ENCODE data around the gene SLC38A5. TPM values are rescaled to one million over a fixed set of nuclear protein-coding genes. Genes with fewer than 3 reads are reported as not detected.

Gene SLC38A5
- total RNA-seq, 1 donor from 2014 or later = 36.0 TPM

GRCh38 chrX:48474127-48474526, 4.1 kb upstream of the SLC38A5 start:
- H2AFZ ChIP-seq (ENCODE audit: low read depth, low read length) = peak overlapping the region; percentile 41
- Mint-ChIP-seq H3K9me3 (ENCODE audit: unreplicated experiment) (peaks cover 2% of the 10 kb centered on the region), H3K36me3 (ENCODE audit: low read depth, unreplicated experiment) (no peaks in the 10 kb centered on the region), H3K4me3 (ENCODE audit: unreplicated experiment) (no peak overlapping the region), H3K27me3 (ENCODE audit: low read depth, unreplicated experiment) (no peaks in the 10 kb centered on the region), H3K27ac (ENCODE audit: unreplicated experiment) (peak overlapping the region; percentile 12), H3K4me1 (ENCODE audit: low read depth, unreplicated experiment) (peaks cover 17% of the 10 kb centered on the region)
- no peak overlapping the region for H3K4me2 ChIP-seq (ENCODE audit: low read length)
- H3K27me3 ChIP-seq (ENCODE audit: insufficient read depth, low read length) = no peaks in the 10 kb centered on the region
- peak overlapping the region; percentile 23 for H3K9ac ChIP-seq (ENCODE audit: low read length)
- H3K4me3 ChIP-seq (ENCODE audit: insufficient read depth, low read depth, low read length) = no peak overlapping the region
- H3K9me3 ChIP-seq (ENCODE audit: insufficient read depth, low read depth, low read length) = no peaks in the 10 kb centered on the region
- peaks cover under 1% of the 10 kb centered on the region for H3K36me3 ChIP-seq (ENCODE audit: insufficient read depth, low read length)
- FAIRE-seq (peak; percentile 13), DNase-seq (ENCODE audit: low read depth) (no peak)
- no peak for TF ChIP-seq EZH2 (IDR thresholded peaks at IDR 0.05; ENCODE audit: insufficient read depth, low read length)
- peak; percentile 9 for TF ChIP-seq CTCF (IDR thresholded peaks at IDR 0.05; ENCODE audit: insufficient read depth, low read depth, low read length)
- peaks cover 45% of the 10 kb centered on the region for H3K79me2 ChIP-seq (ENCODE audit: insufficient read depth, low read length)
- H3K27ac ChIP-seq (ENCODE audit: low read depth, low read length) = peak overlapping the region; percentile 33
- peaks cover 21% of the 10 kb centered on the region for H4K20me1 ChIP-seq (ENCODE audit: insufficient read depth, low read length)
- H3K4me1 ChIP-seq (ENCODE audit: insufficient read depth, low read length) = peaks cover 10% of the 10 kb centered on the region

- Histone ChIP-seq H3K4me1 (ENCODE audit: insufficient read depth, low read length) (peaks cover 10% of the 10 kb centered on the region), H2AFZ (ENCODE audit: low read depth, low read length) (peak overlapping the region; percentile 41), H3K79me2 (ENCODE audit: insufficient read depth, low read length) (peaks cover 40% of the 10 kb centered on the region), H3K9me3 (ENCODE audit: insufficient read depth, low read depth, low read length) (no peaks in the 10 kb centered on the region), H4K20me1 (ENCODE audit: insufficient read depth, low read length) (peaks cover 21% of the 10 kb centered on the region), H3K27ac (ENCODE audit: low read depth, low read length) (peak overlapping the region; percentile 33), H3K27me3 (ENCODE audit: insufficient read depth, low read length) (no peaks in the 10 kb centered on the region), H3K9ac (ENCODE audit: low read length) (peak overlapping the region; percentile 23), H3K4me3 (ENCODE audit: insufficient read depth, low read depth, low read length) (no peak overlapping the region), H3K4me2 (ENCODE audit: low read length) (no peak overlapping the region), H3K36me3 (ENCODE audit: insufficient read depth, low read length) (no peaks in the 10 kb centered on the region)
- Mint-ChIP-seq H3K27me3 (ENCODE audit: low read depth, unreplicated experiment) (no peaks in the 10 kb centered on the region), H3K36me3 (ENCODE audit: low read depth, unreplicated experiment) (no peaks in the 10 kb centered on the region), H3K9me3 (ENCODE audit: unreplicated experiment) (peaks cover 2% of the 10 kb centered on the region), H3K27ac (ENCODE audit: unreplicated experiment) (peak overlapping the region; percentile 83), H3K4me3 (ENCODE audit: unreplicated experiment) (no peak overlapping the region), H3K4me1 (ENCODE audit: low read depth, unreplicated experiment) (peaks cover 17% of the 10 kb centered on the region)
- TF ChIP-seq CTCF (IDR thresholded peaks at IDR 0.05; ENCODE audit: insufficient read depth, low read depth, low read length) (no peak), EZH2 (IDR thresholded peaks at IDR 0.05; ENCODE audit: insufficient read depth, low read length) (no peak)
- DNase-seq (ENCODE audit: low read depth) = no peak
- no peak for FAIRE-seq
Measured at GRCh38 chrX:48473704-48473990, 3.6 kb upstream of the SLC38A5 start.

GRCh38 chrX:48472851-48473703, 3.0 kb upstream of the SLC38A5 start:
- no peak overlapping the region for H2AFZ ChIP-seq (ENCODE audit: low read depth, low read length)
- Mint-ChIP-seq H3K36me3 (ENCODE audit: low read depth, unreplicated experiment) (no peaks in the 10 kb centered on the region), H3K4me1 (ENCODE audit: low read depth, unreplicated experiment) (peaks cover 17% of the 10 kb centered on the region), H3K27me3 (ENCODE audit: low read depth, unreplicated experiment) (no peaks in the 10 kb centered on the region), H3K27ac (ENCODE audit: unreplicated experiment) (peak overlapping the region; percentile 83), H3K9me3 (ENCODE audit: unreplicated experiment) (peaks cover 2% of the 10 kb centered on the region), H3K4me3 (ENCODE audit: unreplicated experiment) (no peak overlapping the region)
- H3K4me3 ChIP-seq (ENCODE audit: insufficient read depth, low read depth, low read length) = no peak overlapping the region
- H3K79me2 ChIP-seq (ENCODE audit: insufficient read depth, low read length) = peaks cover 35% of the 10 kb centered on the region
- FAIRE-seq = peak; percentile 60
- H3K9ac ChIP-seq (ENCODE audit: low read length) = peak overlapping the region; percentile 23
- no peaks in the 10 kb centered on the region for H3K36me3 ChIP-seq (ENCODE audit: insufficient read depth, low read length)
- H3K27ac ChIP-seq (ENCODE audit: low read depth, low read length) = peak overlapping the region; percentile 33
- no peaks in the 10 kb centered on the region for H3K27me3 ChIP-seq (ENCODE audit: insufficient read depth, low read length)
- no peaks in the 10 kb centered on the region for H3K9me3 ChIP-seq (ENCODE audit: insufficient read depth, low read depth, low read length)
- H3K4me2 ChIP-seq (ENCODE audit: low read length) = peak overlapping the region; percentile 15
- no peak for DNase-seq (ENCODE audit: low read depth)
- peaks cover 15% of the 10 kb centered on the region for H4K20me1 ChIP-seq (ENCODE audit: insufficient read depth, low read length)
- TF ChIP-seq CTCF (IDR thresholded peaks at IDR 0.05; ENCODE audit: insufficient read depth, low read depth, low read length) (no peak), EZH2 (IDR thresholded peaks at IDR 0.05; ENCODE audit: insufficient read depth, low read length) (no peak)
- peaks cover 10% of the 10 kb centered on the region for H3K4me1 ChIP-seq (ENCODE audit: insufficient read depth, low read length)
